WTC11 (cell line): ENCODE results near the gene ATXN7.

ENCODE experiments used
- CTCF ChIP-seq: fragments of 200-600 bp; IDR thresholded peaks from 2 replicates; pipeline ENCODE4 v1.8.0; 2022; ENCODE audit warnings: antibody characterized with exemption
- ELF4 ChIP-seq: sonication (generic); formaldehyde crosslinking; IDR thresholded peaks from 2 replicates; pipeline ENCODE4 v1.8.1; 2022; ENCODE audit warnings: low read depth, mild to moderate bottlenecking, moderate library complexity, missing genetic modification reagents
- IRF1 ChIP-seq: sonication (generic); formaldehyde crosslinking; IDR thresholded peaks from 2 replicates; pipeline ENCODE4 v1.8.0; 2023; ENCODE audit warnings: missing genetic modification reagents
- ZNF138 ChIP-seq: sonication (generic); formaldehyde crosslinking; conservative IDR thresholded peaks from 2 replicates; pipeline ENCODE4 v1.8.1; 2022; ENCODE audit warnings: mild to moderate bottlenecking, moderate library complexity, missing genetic modification reagents

GRCh38 chr3:63900459-63900858 is 36.8 kb downstream of the ATXN7 start:
- TF ChIP-seq CTCF (no peak), ZNF138 (CRISPR knock-in tag) (no peak), IRF1 (CRISPR knock-in tag) (no peak), ELF4 (no peak)
